Peyer's patch (tissue), 4 donors: Measurements from ENCODE around the gene TARBP1. TPM values are rescaled to one million over a fixed set of nuclear protein-coding genes. Genes with fewer than 3 reads are reported as not detected.

Experiments
- DNase-seq, 3 donors: peaks; one replicate each; pipeline ENCODE4 v3.0.0-alpha.2; 2017 to 2019
- H3K27ac ChIP-seq, 4 donors: fragments of 200-600 bp; sonication (generic); one replicate each; pipeline ENCODE4 v1.5.1; 2016 to 2019
- H3K27me3 ChIP-seq, 2 donors: fragments of 200-600 bp; sonication (generic); one replicate each; pipeline ENCODE4 v1.5.1; 2019
- H3K36me3 ChIP-seq, 3 donors: fragments of 200-600 bp; sonication (generic); one replicate each; pipeline ENCODE4 v1.5.1; 2016 to 2019
- H3K4me1 ChIP-seq, 4 donors: fragments of 200-600 bp; sonication (generic); one replicate each; pipeline ENCODE4 v1.5.1; 2016 to 2019
- H3K4me3 ChIP-seq, 4 donors: fragments of 200-600 bp; sonication (generic); 1 replicate in 3 of 4; 2 replicates in 1 of 4; pipeline ENCODE4 v1.5.1; 2016 to 2019; ENCODE audit warnings: mild to moderate bottlenecking in 1 of 4
- H3K9me3 ChIP-seq, 4 donors: fragments of 200-600 bp; sonication (generic); one replicate each; pipeline ENCODE4 v1.5.1; 2016 to 2019; ENCODE audit warnings: mild to moderate bottlenecking in 1 of 4
- CTCF ChIP-seq, 6 experiments: fragments of 450-650 bp in 4 of 6; fragments of 200-600 bp in 2 of 6; sonication (generic) in 1 of 6; IDR thresholded peaks; one replicate each; pipeline ENCODE4 v1.5.1; 2017 to 2019; ENCODE audit warnings: antibody characterized with exemption in 6 of 6, mild to moderate bottlenecking in 3 of 6, moderate library complexity in 1 of 6
- POLR2A ChIP-seq, 2 donors: fragments of 450-650 bp; IDR thresholded peaks; one replicate each; pipeline ENCODE4 v1.5.1; 2017; ENCODE audit warnings: antibody characterized with exemption in 2 of 2, mild to moderate bottlenecking in 2 of 2, moderate library complexity in 2 of 2
- total RNA-seq, 4 donors: library from RNA; depleted of rRNA; stranded (reverse); fragments of >200 nt; gene quantifications; one replicate each; pipeline ENCODE4 v1.1.0, GENCODE V29; 2016

The TARBP1 gene
- total RNA-seq, 4 donors from 2014 or later, result 19.3 to 52.0 (median 36.3) TPM

- Histone ChIP-seq H3K27ac (no peak overlapping the region), H3K27me3 (no peaks in the 10 kb centered on the region), H3K4me1 (peaks cover 0 to 10% (median 2%) of the 10 kb centered on the region in 4 donors), H3K36me3 (no peaks in the 10 kb centered on the region), H3K4me3 (no peak overlapping the region), H3K9me3 (no peaks in the 10 kb centered on the region)
- DNase-seq, result no peak
- TF ChIP-seq CTCF (IDR thresholded peaks at IDR 0.05) (no peak), POLR2A (IDR thresholded peaks at IDR 0.05) (no peak)
Measured at GRCh38 chr1:234474375-234474774, 4.6 kb downstream of the TARBP1 start.

GRCh38 chr1:234473118-234473517, 5.9 kb downstream of the TARBP1 start:
- Histone ChIP-seq H3K4me1 (peaks cover 0 to 10% (median under 1%) of the 10 kb centered on the region in 4 donors), H3K4me3 (no peak overlapping the region), H3K36me3 (no peaks in the 10 kb centered on the region), H3K27me3 (no peaks in the 10 kb centered on the region), H3K27ac (no peak overlapping the region), H3K9me3 (no peaks in the 10 kb centered on the region)
- no peak for TF ChIP-seq POLR2A (IDR thresholded peaks at IDR 0.05)
- no peak for TF ChIP-seq CTCF (IDR thresholded peaks at IDR 0.05)
- no peak for DNase-seq

GRCh38 chr1:234469376-234469775, 9.6 kb downstream of the TARBP1 start:
- no peaks in the 10 kb centered on the region for H3K9me3 ChIP-seq
- TF ChIP-seq POLR2A (IDR thresholded peaks at IDR 0.05) (no peak), CTCF (IDR thresholded peaks at IDR 0.05) (no peak)
- H3K27me3 ChIP-seq, result no peaks in the 10 kb centered on the region
- H3K36me3 ChIP-seq, result peaks cover 0 to 12% (median 0%) of the 10 kb centered on the region in 3 donors
- DNase-seq, result no peak
- no peak overlapping the region for H3K4me3 ChIP-seq
- H3K4me1 ChIP-seq, result no peaks in the 10 kb centered on the region
- no peak overlapping the region for H3K27ac ChIP-seq

GRCh38 chr1:234468580-234468979, 10.4 kb downstream of the TARBP1 start:
- peaks cover 0 to 18% (median 0%) of the 10 kb centered on the region in 3 donors for H3K36me3 ChIP-seq
- H3K27me3 ChIP-seq, result no peaks in the 10 kb centered on the region
- no peak for TF ChIP-seq CTCF (IDR thresholded peaks at IDR 0.05)
- no peak for TF ChIP-seq POLR2A (IDR thresholded peaks at IDR 0.05)
- no peak overlapping the region for H3K4me3 ChIP-seq
- no peak overlapping the region for H3K27ac ChIP-seq
- H3K9me3 ChIP-seq, result no peaks in the 10 kb centered on the region
- no peaks in the 10 kb centered on the region for H3K4me1 ChIP-seq
- DNase-seq, result no peak

- Histone ChIP-seq H3K27ac (no peak overlapping the region), H3K9me3 (no peaks in the 10 kb centered on the region), H3K4me1 (no peaks in the 10 kb centered on the region), H3K36me3 (peaks cover 0 to 18% (median 0%) of the 10 kb centered on the region in 3 donors), H3K27me3 (no peaks in the 10 kb centered on the region), H3K4me3 (no peak overlapping the region)
- DNase-seq, result no peak
- TF ChIP-seq CTCF (IDR thresholded peaks at IDR 0.05) (no peak), POLR2A (IDR thresholded peaks at IDR 0.05) (no peak)
Measured at GRCh38 chr1:234467821-234468220, 11.2 kb downstream of the TARBP1 start.

- DNase-seq, result no peak
- Histone ChIP-seq H3K27ac (no peak overlapping the region), H3K4me3 (no peak overlapping the region), H3K27me3 (no peaks in the 10 kb centered on the region), H3K36me3 (peaks cover 0 to 18% (median 0%) of the 10 kb centered on the region in 3 donors), H3K4me1 (no peaks in the 10 kb centered on the region), H3K9me3 (no peaks in the 10 kb centered on the region)
- TF ChIP-seq CTCF (IDR thresholded peaks at IDR 0.05), result no peak
- TF ChIP-seq POLR2A (IDR thresholded peaks at IDR 0.05), result no peak
Measured at GRCh38 chr1:234466945-234467344, 12.0 kb downstream of the TARBP1 start.
